Measurements from ENCODE around the gene TC2N.

Gene TC2N

DNA sequence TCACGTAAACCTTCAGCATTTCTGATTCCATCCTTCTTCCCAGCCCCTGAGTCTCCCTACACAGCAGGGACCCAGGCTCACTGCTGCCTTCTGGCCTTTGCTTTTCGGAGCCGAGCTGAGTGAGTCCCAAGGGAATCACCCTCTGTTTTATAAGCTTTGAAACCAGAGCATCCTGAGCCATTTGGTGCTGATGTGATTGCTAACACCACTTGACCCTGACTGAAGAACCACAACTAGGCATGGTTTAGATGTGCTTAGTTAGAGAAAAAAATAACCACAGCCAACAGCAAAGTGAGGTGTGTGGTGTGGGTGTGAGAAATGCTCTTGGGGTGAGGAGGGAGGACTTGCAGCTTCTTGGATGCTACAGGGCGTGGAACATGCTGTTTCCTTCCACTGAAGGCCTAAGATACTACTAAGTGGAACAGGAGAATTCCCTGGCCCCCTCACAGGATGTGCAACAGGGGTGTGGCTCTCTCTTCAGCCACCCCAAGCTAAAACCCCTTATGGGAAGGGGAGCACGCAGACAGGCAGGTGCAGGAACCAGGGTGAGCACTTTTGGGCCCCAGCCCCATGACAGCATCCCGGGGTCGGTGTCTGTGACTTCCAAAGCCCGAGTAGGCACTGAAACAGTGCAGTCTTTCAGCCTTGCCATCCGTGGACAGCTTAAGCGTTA lies at the start of gene TC2N:
Gene TC2N (minus strand): TSS at position 221 of the 673 bp plus-strand sequence. CDS start 53,767 bp downstream, outside the sequence.
- POLR2A ChIA-PET (ENCODE audit: low non-redundant PET), result interaction anchor here (0.5 kb wide), 1 partner anchor 50 kb away, joined by 4 read pairs; no protein-coding TSS in a partner anchor

DNA sequence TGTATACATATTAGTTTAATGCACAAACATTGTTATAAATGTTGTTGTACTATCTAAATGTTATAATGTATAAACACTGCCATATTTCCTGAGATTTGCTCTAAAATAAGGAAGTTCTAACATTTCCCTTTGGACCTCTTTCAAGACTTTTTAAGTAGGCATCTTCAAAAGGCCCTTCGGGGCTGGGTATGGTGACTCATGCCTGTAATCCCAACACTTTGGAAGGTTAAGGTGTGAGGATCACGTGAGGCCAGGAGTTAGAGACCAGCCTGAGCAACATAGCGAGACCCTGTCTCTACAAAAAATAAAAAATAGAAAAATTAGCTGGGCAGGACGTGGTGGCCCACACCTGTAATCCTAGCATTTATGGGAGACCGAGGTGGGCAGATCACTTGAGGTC lies 44.7 kb upstream of the TC2N start:
- DNase-seq (ENCODE audit: low spot score), result no peak
- TF ChIP-seq CTCF (conservative IDR thresholded peaks at IDR 0.05; ENCODE audit: low read depth), result no peak
- CTCF ChIA-PET, result interaction anchor here (0.7 to 1.1 kb wide), 4 partner anchors 10 to 262 kb away, joined by 3 to 4 read pairs (median 4); no protein-coding TSS in a partner anchor
- no peak overlapping the region for H3K27ac ChIP-seq
- POLR2A ChIA-PET (ENCODE audit: low non-redundant PET), result no interaction called here

More for the DNA sequence above, at the start of gene TC2N:
- CTCF ChIA-PET, result no interaction called here
- no peak within 1 kb of the TSS for H3K27ac ChIP-seq
- TF ChIP-seq CTCF (conservative IDR thresholded peaks at IDR 0.05; ENCODE audit: low read depth), result no peak
- no peak for DNase-seq (ENCODE audit: low spot score)

- no peak overlapping the region for H3K27ac ChIP-seq
- TF ChIP-seq CTCF (conservative IDR thresholded peaks at IDR 0.05; ENCODE audit: low read depth), result peak; percentile 34; the same call in 1 of the 2 replicates
- POLR2A ChIA-PET (ENCODE audit: low non-redundant PET), result no interaction called here
- CTCF ChIA-PET, result interaction anchor here (0.5 to 1.3 kb wide), 10 partner anchors 10 to 733 kb away, joined by 3 to 10 read pairs (median 4); no protein-coding TSS in a partner anchor
- DNase-seq (ENCODE audit: low spot score), result peak; percentile 54
Observed at GRCh38 chr14:91911474-91912032, 44.2 kb upstream of the TC2N start.

DNA sequence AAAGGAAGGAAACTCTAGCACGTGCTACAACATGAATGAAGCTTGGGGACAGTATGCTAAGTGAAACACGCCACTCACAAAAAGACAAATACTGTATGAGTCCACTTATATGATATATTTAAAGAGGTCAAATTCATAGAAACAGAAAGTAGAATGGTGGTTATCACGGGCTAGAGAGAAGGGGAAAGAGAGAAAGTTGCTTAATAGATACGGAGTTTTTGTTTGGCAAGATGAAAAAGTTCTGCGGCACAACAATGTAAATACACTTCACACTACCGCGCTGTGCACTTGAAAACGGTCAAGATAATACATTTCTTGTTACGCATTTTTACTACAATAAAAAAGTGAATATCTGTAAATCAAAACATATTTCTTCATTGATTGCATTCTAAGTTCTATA lies 42.9 kb upstream of the TC2N start:
- CTCF ChIA-PET, result interaction anchor here (0.6 to 1.3 kb wide), 2 partner anchors 18 to 407 kb away, joined by 3 to 4 read pairs; no protein-coding TSS in a partner anchor
- POLR2A ChIA-PET (ENCODE audit: low non-redundant PET), result no interaction called here
- no peak for TF ChIP-seq CTCF (conservative IDR thresholded peaks at IDR 0.05; ENCODE audit: low read depth)
- DNase-seq (ENCODE audit: low spot score), result no peak
- H3K27ac ChIP-seq, result no peak overlapping the region

DNA sequence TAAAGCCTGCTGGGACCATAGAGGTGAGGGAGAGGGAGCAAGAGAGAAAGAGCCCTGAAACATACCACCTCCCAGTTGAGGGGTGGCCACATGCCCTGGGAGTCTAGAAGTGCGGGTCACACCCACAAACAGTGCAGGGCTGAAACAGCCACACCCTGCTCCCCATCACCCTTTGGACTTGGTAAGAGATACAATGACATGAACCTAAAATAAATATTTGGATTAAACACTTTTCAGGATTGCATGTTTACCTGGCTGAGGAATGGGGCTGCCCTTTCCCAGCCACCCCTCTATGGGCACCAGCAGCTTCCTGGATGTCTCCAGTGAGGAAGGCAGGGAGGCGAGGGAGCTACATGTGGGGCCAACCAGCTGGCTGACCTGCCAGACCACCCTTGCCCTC lies 39.0 kb upstream of the TC2N start:
- ChIA-PET CTCF (no interaction called here), POLR2A (ENCODE audit: low non-redundant PET) (no interaction called here)
- no peak for TF ChIP-seq CTCF (conservative IDR thresholded peaks at IDR 0.05; ENCODE audit: low read depth)

DNA sequence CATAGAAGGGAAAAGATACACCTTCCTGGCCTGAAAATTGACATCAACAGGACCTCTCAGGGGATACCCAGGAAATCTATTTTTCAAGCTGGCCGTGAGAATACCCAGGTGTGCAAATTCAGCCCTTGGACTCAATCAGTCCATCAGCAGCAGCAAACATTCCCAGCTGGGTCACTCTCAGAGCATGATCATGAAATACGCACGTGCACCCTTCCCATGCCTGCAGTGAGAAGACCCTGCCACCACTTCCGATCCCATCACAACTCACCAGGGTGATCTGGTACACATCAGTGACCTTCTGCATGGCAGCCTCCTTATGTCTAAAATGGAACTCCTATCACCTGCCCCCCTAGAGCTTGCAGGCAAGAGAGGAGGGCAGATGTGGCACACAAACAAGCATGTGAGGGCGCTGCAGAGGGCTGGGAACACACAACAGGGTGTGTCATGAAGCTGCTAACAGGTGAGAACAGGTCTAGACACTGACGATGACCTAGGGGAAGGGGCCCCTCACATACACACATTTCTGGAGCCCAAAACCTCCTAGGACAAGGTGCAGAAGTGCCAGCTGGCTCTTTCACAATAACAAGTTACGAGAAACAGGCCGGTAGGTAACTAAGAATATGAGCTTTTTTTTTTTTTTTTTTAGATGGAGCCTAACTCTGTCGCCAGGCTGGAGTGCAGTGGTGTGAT lies 37.8 kb upstream of the TC2N start:
- POLR2A ChIA-PET (ENCODE audit: low non-redundant PET), result no interaction called here
- TF ChIP-seq CTCF (conservative IDR thresholded peaks at IDR 0.05; ENCODE audit: low read depth), result no peak
- CTCF ChIA-PET, result no interaction called here
- no peak overlapping the region for H3K27ac ChIP-seq
- DNase-seq (ENCODE audit: low spot score), result no peak

More for the DNA sequence above, 39.0 kb upstream of the TC2N start:
- H3K27ac ChIP-seq, result no peak overlapping the region
- DNase-seq (ENCODE audit: low spot score), result no peak

Measured in RWPE1 (cell line).